ENCODE measurements around the gene PCMTD2.

DNA sequence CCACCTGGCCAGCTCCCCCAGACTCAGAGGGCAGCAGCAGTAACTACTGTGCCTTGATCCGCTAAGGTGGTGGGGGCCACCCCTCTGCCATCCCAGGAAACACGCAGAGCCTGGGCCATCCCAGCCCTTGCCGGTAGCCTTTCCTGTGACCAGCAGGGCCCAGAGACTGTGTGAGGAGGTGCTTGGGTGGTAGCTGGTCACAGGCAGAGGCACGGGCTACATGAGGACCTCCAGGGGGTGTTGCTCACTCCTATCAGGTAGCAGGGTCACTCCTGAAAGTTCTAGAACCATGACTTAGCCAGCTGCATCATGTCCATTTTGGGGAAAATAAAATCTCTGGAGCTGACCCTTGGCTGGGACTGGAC lies 22.8 kb downstream of the PCMTD2 start:
- TF ChIP-seq, protein P1, sequence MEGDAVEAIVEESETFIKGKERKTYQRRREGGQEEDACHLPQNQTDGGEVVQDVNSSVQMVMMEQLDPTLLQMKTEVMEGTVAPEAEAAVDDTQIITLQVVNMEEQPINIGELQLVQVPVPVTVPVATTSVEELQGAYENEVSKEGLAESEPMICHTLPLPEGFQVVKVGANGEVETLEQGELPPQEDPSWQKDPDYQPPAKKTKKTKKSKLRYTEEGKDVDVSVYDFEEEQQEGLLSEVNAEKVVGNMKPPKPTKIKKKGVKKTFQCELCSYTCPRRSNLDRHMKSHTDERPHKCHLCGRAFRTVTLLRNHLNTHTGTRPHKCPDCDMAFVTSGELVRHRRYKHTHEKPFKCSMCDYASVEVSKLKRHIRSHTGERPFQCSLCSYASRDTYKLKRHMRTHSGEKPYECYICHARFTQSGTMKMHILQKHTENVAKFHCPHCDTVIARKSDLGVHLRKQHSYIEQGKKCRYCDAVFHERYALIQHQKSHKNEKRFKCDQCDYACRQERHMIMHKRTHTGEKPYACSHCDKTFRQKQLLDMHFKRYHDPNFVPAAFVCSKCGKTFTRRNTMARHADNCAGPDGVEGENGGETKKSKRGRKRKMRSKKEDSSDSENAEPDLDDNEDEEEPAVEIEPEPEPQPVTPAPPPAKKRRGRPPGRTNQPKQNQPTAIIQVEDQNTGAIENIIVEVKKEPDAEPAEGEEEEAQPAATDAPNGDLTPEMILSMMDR (IDR thresholded peaks at IDR 0.05) = no peak
- TF ChIP-seq ZFX (IDR thresholded peaks at IDR 0.05; ENCODE audit: borderline replicate concordance) = no peak
